Right renal cortex interstitium (tissue), 3 donors: Measurements from ENCODE around the gene SCN11A. TPM values are rescaled to one million over a fixed set of nuclear protein-coding genes. Genes with fewer than 3 reads are reported as not detected.

Experiments used
- DNase-seq, 3 donors: peaks; one replicate each; pipeline ENCODE4 v3.0.0-alpha.2; 2013; ENCODE audit warnings: low read depth in 3 of 3, low spot score in 2 of 3
- polyA plus RNA-seq, 3 donors: library from polyadenylated mRNA; unstranded; fragments of 120-200 nt; gene quantifications; one replicate each; pipeline ENCODE4 v1.2.1, GENCODE V29; 2013; ENCODE audit not compliant: insufficient read length in 3 of 3

SCN11A gene
- under 1 TPM; 0.54 to 0.85 (median 0.72) TPM for polyA plus RNA-seq

DNA sequence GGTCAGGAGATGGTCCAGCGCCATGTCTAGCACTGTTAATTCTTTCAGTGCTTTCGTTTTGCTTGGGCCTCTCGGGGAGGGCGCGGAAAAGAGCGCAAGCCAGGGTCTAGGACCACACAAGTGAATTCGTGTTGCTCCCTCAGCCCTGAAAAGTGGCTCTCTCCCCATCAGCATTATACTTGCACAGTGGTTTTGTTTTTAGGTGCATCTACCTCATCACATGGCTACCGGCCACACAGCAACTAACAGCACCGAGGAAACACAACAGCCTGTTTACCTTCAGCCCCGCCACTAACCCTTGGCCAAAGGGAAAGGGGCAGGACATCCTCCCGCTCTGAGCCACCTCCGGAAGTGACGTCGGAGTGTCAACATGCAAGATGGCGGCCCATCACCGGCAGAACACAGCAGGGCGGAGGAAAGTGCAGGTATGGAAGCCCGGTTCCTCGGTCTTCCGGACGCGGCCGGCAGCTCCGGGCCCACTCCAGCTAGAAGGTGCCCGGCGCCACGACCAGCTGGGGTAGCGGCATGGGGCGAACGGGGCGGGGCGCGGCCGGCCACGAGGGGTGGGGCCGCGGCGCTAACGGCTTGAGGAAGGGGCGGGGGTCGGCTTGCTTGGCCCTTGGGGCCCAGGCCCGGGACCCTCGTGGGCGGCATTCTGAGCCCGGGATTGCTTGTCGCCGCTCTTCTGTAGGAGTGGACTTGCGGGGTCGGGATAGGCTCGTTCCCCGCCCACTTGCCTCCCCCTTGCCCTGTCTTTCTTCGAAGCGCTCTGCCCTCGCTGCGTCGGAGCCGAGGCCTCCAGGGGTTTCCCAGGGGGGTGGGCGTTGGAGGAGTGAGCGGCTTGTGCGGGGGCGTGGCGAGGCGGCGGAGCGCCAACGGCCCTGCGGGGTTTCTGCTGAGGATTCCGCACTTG, at the start of gene SCN11A, which contains the start of gene WDR48:
Gene SCN11A, minus strand, starts transcription at position 296 of the 913 bp plus-strand sequence. CDS start 101,582 bp downstream, outside the sequence.
Gene WDR48, plus strand, starts transcription at position 368 of the 913 bp plus-strand sequence. Its CDS starts 10 bp downstream, at position 378.
- DNase-seq = peak; percentile 92 to 96 (median 95)

- no peak for DNase-seq
Measured at GRCh38 chr3:39101022-39101689, 49.4 kb upstream of the SCN11A start.

- DNase-seq = no peak
Measured at GRCh38 chr3:39100500-39100886, 48.7 kb upstream of the SCN11A start.

DNA sequence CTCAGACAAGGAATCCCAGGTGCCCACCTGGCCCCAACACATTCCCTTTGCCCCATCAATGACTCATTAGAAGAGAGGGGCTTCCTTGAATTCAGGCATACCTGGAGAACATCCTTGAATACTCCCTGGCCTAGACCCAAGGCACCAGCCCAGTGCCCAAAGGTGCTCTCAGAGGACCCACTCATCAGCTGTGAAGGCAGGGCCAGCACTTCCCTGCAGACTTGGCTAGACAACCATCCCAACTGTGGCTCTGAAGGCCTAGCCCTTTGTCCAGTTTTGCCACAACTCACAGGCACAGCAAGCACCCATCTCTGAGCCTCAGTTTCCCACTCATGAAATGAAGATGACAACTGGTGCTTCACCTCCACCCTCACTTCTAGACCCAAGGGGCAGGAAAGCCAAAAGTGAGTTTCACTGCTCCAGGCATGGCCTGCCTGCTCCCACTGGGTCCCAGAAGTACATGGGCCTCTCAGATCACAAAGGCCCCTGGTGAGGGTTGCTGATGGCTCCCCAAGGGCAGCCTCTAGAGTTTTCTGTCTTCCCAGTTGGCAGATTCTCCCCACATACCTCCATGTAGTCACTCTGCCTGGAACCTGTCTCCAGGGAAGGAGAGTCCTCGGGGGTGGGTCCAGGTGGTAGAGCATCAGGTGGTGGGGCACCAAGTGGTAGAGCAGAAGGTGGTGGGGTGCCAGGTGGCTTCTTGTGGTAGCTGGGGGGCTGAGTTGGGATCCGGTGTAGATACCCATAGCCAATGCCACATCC, 48.2 kb upstream of the SCN11A start:
- no peak for DNase-seq

- DNase-seq = no peak
Measured at GRCh38 chr3:39099242-39099641, 47.5 kb upstream of the SCN11A start.

- DNase-seq = no peak
Measured at GRCh38 chr3:39098473-39099000, 46.8 kb upstream of the SCN11A start.

DNA sequence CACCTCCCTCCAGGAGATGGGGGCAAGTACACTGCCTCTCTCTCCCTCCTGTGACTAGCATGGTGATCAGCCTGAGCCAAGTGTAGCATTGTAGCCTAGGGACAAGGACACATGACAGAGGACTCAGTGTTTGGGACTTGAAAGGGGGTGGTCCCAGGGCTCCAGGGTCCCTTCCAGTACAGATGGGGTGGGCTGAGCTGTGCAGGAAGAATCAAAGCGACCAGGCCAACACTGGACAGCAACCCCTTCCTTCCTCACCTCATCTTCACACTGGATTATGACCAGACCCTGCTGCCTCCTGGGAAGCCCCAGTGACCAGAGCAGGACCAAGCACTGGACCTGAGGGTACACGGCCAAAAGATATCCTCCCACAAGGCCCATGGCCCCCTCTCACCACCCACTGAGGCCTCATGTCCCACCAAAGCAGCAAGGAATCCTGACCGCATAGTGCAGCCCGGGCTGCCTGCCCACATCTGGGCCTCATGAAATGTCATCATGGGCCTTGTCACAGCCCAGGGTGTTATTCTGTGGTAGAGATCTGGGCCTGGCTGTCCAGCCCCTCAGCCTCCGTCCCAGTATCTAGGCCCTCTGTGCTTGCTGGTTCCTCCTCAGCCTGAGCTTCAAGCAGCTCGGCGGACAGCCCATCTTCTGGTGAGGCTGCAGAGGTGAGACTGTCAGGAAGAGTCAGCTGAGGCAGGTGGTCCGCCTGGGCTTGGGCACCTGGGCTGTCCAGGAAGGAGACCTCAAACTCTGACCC, 46.1 kb upstream of the SCN11A start:
- DNase-seq = no peak

DNA sequence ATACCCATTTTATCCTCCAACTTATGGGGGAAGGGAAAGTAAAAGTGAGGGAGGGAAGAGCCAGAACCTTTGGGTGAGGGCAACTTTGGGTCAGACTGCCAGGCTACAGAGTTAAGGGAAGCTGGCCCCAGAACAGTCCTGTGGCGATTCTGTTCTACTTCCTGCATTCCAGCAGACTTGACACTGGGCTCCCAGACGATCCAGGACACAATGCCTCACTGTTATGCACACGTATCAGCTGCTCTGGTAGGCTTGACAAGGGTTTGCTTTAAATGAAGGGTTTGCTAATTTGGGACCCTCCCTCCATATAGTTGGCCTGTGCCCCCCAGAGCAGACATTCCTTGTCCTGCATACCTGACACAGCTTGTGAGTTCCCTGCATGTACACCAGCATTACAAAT, 45.0 kb upstream of the SCN11A start:
- no peak for DNase-seq

DNA sequence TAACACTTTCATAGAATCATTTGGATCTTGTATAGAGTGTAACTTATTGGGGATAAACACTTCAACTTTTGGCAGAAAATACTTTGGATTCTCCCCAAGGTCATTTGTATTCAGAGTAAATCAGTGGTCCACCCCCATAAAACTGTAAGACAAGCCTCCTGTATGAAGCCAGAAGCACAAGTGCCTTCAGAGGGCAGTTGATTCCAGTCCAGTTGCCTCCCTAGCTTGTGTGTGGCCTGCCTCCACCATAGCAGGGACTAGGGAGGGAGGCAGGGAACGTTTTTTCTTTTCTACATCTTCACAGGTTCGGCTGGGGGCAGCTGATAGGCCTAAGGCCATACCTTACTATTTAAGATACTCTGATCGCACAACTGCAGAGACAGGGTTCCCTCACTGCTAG, 44.0 kb upstream of the SCN11A start:
- DNase-seq = no peak

GRCh38 chr3:39094851-39095677, 43.3 kb upstream of the SCN11A start:
- DNase-seq = no peak

- DNase-seq = no peak
Measured at GRCh38 chr3:39090922-39091321, 39.2 kb upstream of the SCN11A start.

GRCh38 chr3:39088889-39089288, 37.1 kb upstream of the SCN11A start:
- DNase-seq = no peak

DNA sequence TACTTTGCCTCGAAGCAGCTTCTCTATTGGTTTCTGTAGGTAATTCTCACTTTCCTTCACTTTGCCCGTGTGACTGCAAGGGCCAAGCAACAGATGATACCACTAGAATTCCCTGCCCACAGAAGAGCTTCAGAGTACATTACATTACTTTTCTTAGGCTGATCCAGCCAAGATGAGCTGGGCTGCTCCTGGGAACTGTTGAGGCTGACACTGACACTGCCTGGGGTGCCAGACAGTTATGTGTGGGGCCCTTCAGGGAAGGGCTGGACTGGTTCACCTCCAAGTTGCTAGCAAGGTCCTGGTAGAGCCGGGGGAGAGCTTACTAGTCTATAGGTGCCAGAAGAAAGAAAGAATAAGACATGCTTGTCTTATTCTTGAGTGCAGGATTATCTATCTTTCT, 36.7 kb upstream of the SCN11A start:
- DNase-seq = no peak

DNA sequence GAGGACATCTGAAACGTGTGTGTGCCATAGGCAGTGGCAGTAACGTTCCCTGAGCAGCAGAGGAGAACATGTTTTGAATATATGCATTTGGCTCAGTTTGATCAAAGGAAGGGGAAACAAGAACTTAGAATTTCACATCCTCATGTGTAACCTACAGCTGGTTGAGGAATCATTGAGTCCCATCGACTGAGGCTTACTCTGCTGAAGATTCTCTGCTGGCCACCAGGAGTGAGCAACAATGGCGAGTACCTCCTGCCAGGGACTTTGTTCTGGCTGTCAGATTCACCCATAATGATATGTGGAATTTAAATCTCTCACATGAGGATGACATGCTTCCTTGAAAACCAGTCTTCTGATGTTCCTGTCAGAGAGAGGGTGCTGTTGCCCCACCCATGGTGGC, 34.4 kb upstream of the SCN11A start:
- DNase-seq = no peak

DNA sequence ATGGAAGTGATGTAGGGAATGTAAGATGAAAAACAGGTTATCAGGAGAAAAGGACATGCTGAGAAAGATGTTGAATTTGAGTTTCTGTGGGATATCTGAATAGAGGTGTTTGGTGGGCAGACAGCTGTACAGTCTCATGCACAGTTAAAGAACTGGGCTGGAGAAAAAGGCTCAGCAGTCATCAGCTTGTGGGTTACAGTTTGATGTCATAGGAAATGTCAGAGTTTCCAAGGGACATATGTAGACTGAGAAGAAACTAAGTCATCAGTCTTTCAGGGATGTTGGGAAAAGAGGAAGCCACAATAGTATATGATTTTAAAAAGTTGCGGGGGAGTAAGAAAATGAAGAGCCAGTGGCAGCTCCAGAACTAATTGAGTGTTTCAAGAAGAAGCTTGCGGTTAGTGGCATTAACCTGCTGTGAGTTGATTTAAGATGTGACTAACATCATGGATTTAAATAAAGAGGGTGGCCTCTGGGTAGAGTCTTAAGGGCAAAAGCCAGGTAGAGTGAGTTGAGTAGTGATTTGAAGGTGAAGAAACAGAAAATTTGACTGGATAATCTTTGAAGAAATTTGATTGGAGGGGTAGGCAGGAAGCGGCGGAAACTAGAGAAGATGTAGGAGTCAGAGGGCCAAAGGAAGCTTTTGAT, 31.0 kb upstream of the SCN11A start:
- no peak for DNase-seq

DNA sequence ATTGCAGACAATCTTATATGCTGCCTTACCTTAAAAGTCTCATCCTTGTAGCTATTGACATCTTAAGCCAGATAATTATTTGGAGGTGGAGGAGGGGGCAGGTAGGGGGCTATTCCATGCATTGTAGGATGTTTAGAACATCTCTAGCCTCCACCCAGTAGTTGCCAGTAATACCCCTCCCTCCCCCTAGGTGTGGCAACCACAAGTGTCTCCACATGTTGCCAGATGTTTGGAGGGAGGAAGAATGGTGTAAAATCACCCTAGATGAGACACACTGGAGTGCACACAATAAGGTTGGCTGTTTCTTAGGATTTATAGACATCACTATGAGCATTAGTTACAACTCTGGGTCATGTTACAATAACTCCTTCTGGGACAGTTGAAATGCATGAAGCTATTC, 28.3 kb upstream of the SCN11A start:
- no peak for DNase-seq

GRCh38 chr3:39079530-39079929, 27.8 kb upstream of the SCN11A start:
- no peak for DNase-seq

- no peak for DNase-seq
Measured at GRCh38 chr3:39075910-39076309, 24.2 kb upstream of the SCN11A start.

DNA sequence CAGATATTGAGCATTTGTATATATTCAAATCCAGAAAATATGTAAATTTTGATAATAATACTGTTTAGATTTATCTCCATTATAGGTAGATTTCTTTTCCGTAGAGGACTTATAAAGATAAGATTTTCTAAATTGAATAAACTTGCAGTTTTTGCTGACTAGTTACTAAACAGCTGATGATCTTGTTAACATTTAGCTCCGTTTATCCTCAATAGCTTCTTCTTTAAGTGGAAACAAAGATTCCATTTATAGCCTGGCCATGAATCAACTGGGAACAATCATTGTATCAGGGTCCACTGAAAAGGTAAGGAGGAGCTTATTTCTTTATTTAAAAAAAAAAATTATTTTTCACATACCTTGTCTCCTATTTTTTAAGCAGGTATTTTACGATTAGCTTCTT, 16.8 kb upstream of the SCN11A start:
- DNase-seq = no peak
